Epithelial cell of proximal tubule (primary cell): ENCODE data around the gene IGSF8. TPM values are rescaled to one million over a fixed set of nuclear protein-coding genes. Genes with fewer than 3 reads are reported as not detected.

Experiments
- DNase-seq: peaks from one replicate; pipeline ENCODE4 v3.0.0-alpha.2; 2011; ENCODE audit warnings: low read depth
- H3K4me3 ChIP-seq: 2 replicates; pipeline ENCODE4 v1.5.1; 2011; ENCODE audit warnings: low read depth, mild to moderate bottlenecking, low read length
- CTCF ChIP-seq: conservative IDR thresholded peaks from 2 replicates; pipeline ENCODE4 v1.5.1; 2012; ENCODE audit warnings: low read depth, mild to moderate bottlenecking, low read length
- total RNA-seq: library from RNA; depleted of rRNA; stranded (reverse); fragments of >200 nt; gene quantifications from 2 replicates; pipeline ENCODE4 v1.2.3, GENCODE V29; 2015

The IGSF8 gene
- total RNA-seq, 1 donor from 2014 or later: 33.3 TPM

GRCh38 chr1:160137216-160137862 is 38.9 kb upstream of the IGSF8 start:
- DNase-seq: no peak
- H3K4me3 ChIP-seq: no peak overlapping the region
- TF ChIP-seq CTCF: no peak

- no peak for DNase-seq
- no peak for TF ChIP-seq CTCF
These were observed 38.4 kb upstream of the IGSF8 start for GRCh38 chr1:160136926-160137200.

GRCh38 chr1:160136121-160136925 is 37.9 kb upstream of the IGSF8 start:
- no peak for DNase-seq
- no peak overlapping the region for H3K4me3 ChIP-seq
- no peak for TF ChIP-seq CTCF

More at GRCh38 chr1:160136926-160137200, 38.4 kb upstream of the IGSF8 start:
- no peak overlapping the region for H3K4me3 ChIP-seq

- DNase-seq: no peak
- TF ChIP-seq CTCF: no peak
- H3K4me3 ChIP-seq: no peak overlapping the region
These were observed 36.6 kb upstream of the IGSF8 start for GRCh38 chr1:160134791-160135572.

- no peak overlapping the region for H3K4me3 ChIP-seq
- TF ChIP-seq CTCF: no peak
- DNase-seq: no peak
These were observed 35.8 kb upstream of the IGSF8 start for GRCh38 chr1:160133990-160134770.

GRCh38 chr1:160131803-160132565 is 33.6 kb upstream of the IGSF8 start:
- H3K4me3 ChIP-seq: no peak overlapping the region
- no peak for DNase-seq
- no peak for TF ChIP-seq CTCF
